ENCODE measurements around the gene PADI6. TPM values are rescaled to one million over a fixed set of nuclear protein-coding genes. Genes with fewer than 3 reads are reported as not detected.

PADI6 gene
- total and polyA plus RNA-seq, 2 of the 8 experiments (the other 6 are each of a cell fraction or from before 2014, with no cell fraction given): not detected

DNA sequence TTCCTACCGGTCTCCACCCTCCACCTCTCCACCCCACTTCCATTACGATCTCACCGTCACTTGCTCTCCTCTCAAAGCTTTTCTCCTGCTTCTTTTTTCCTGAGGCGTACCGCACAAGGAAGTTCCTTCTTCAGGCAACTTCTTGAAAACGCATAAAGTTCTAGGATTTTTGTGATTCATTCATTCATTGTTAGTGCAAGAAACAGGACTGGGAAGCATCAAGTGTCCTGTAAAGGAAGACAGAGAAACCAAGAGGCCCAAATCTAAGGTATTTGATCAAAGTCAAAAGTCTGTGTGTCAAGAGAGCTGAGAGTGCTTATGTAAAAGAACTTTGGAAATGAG is 68.8 kb downstream of the PADI6 start:
- peaks cover 14 to 28% (median 25%) of the 10 kb centered on the region in 4 experiments for H3K4me1 ChIP-seq (replicated peaks in 1 of 4; ENCODE audit: control insufficient read depth in 3 of 4, insufficient read depth in 4 of 4, low read length in 3 of 4)
- DNase-seq (ENCODE audit: low read depth in 1 of 2, low spot score in 2 of 2) (no peak), FAIRE-seq (no peak)
- peak overlapping the region; percentile 86 to 93 for H3K4me2 ChIP-seq (ENCODE audit: insufficient read depth in 1 of 2, low read depth in 2 of 2, low read length in 2 of 2)
- H3K56ac ChIP-seq (replicated peaks; ENCODE audit: insufficient read length, low read depth, low read length): no peak overlapping the region
- H3K27ac ChIP-seq (ENCODE audit: low read depth, low read length): no peak overlapping the region
- no peak overlapping the region for H3K4ac ChIP-seq (replicated peaks; ENCODE audit: insufficient read length, low read depth, low read length)
- H3K79me2 ChIP-seq (ENCODE audit: control insufficient read depth in 1 of 2, insufficient read depth in 2 of 2, low read length in 2 of 2): peaks cover 13 to 35% of the 10 kb centered on the region in 2 experiments
- H4K20me1 ChIP-seq (replicated peaks in 1 of 2; ENCODE audit: control insufficient read depth in 1 of 2, insufficient read depth in 2 of 2, low read length in 2 of 2): peaks cover 0 to 7% of the 10 kb centered on the region in 2 experiments
- TF ChIP-seq, protein P1, sequence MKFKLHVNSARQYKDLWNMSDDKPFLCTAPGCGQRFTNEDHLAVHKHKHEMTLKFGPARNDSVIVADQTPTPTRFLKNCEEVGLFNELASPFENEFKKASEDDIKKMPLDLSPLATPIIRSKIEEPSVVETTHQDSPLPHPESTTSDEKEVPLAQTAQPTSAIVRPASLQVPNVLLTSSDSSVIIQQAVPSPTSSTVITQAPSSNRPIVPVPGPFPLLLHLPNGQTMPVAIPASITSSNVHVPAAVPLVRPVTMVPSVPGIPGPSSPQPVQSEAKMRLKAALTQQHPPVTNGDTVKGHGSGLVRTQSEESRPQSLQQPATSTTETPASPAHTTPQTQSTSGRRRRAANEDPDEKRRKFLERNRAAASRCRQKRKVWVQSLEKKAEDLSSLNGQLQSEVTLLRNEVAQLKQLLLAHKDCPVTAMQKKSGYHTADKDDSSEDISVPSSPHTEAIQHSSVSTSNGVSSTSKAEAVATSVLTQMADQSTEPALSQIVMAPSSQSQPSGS (IDR thresholded peaks at IDR 0.05; ENCODE audit: low read length): no peak
- TF ChIP-seq CREB1 (IDR thresholded peaks at IDR 0.05): no peak
- no peak for TF ChIP-seq ASH2L (IDR thresholded peaks at IDR 0.05; ENCODE audit: low read length)
- TF ChIP-seq CHD2 (IDR thresholded peaks at IDR 0.05; ENCODE audit: low read length): no peak
- no peak for TF ChIP-seq RXRA (IDR thresholded peaks at IDR 0.05; ENCODE audit: insufficient read depth, low read depth, low read length)
- TF ChIP-seq POU5F1 (IDR thresholded peaks at IDR 0.05; ENCODE audit: low read depth, low read length): no peak
- TF ChIP-seq SIN3A (conservative IDR thresholded peaks at IDR 0.05 in 1 of 2, IDR thresholded peaks at IDR 0.05 in 1 of 2; ENCODE audit: low read depth in 1 of 2, low read length in 2 of 2): no peak
- no peak for TF ChIP-seq HDAC2 (IDR thresholded peaks at IDR 0.05; ENCODE audit: borderline replicate concordance in 1 of 2, low read depth in 2 of 2, low read length in 2 of 2)
- peaks cover 0 to 6% (median 4%) of the 10 kb centered on the region in 4 experiments; a peak in 4 of 7 replicates for H3K27me3 ChIP-seq (replicated peaks in 1 of 4; ENCODE audit: control insufficient read depth in 3 of 4, extremely low read depth in 1 of 4, insufficient read depth in 3 of 4, low read length in 3 of 4)
- H2AK5ac ChIP-seq (ENCODE audit: low read depth, low read length): peak overlapping the region; percentile 78; the same call in 1 of the 2 replicates
- peak overlapping the region in 1 of 4 experiments; percentile 44; a peak in 1 of 7 replicates for H3K9ac ChIP-seq (replicated peaks in 1 of 4; ENCODE audit: extremely low read depth in 1 of 4, low read depth in 3 of 4, low read length in 3 of 4)
- H2AFZ ChIP-seq (ENCODE audit: low read length): no peak overlapping the region
- peaks cover 0 to 24% (median 5%) of the 10 kb centered on the region in 4 experiments; a peak in 4 of 8 replicates for H3K36me3 ChIP-seq (ENCODE audit: control insufficient read depth in 2 of 4, insufficient read depth in 4 of 4, low read length in 3 of 4)
- H4K91ac ChIP-seq (replicated peaks; ENCODE audit: insufficient read length, low read length): peak overlapping the region; percentile 50
- 30% methylated on average over 6 of the region's 6 CpGs; no CpG with 5 or more reads in 1 of the 2 experiments for WGBS, 2 experiments (ENCODE audit: extremely low coverage in 1 of 2, insufficient coverage in 1 of 2, insufficient read length in 1 of 2, insufficient replicate concordance in 2 of 2, low coverage in 1 of 2, low lambda C conversion rate in 2 of 2, missing lambda C conversion rate in 1 of 2)
- H2BK15ac ChIP-seq (ENCODE audit: low read length): peak overlapping the region; percentile 83; the same call in 1 of the 2 replicates
- ChIA-PET CTCF (ENCODE audit: partially characterized antibody) (interaction anchor here (0.7 to 4.9 kb wide), 18 partner anchors 11 to 454 kb away, joined by 3 to 34 read pairs (median 6); no protein-coding TSS in a partner anchor), POLR2A (ENCODE audit: partially characterized antibody) (interaction anchor here (0.7 to 12.4 kb wide), 9 partner anchors 9 to 244 kb away, joined by 4 to 155 read pairs (median 20); no protein-coding TSS in a partner anchor)
- peak overlapping the region; percentile 93; the same call in 1 of the 2 replicates for H3K18ac ChIP-seq (ENCODE audit: extremely low read depth, low read length)
- H3K4me3 ChIP-seq (ENCODE audit: extremely low read depth in 1 of 4, insufficient read depth in 2 of 4, low read depth in 3 of 4, low read length in 4 of 4): peak overlapping the region; percentile 38 to 89 (median 78); a peak in 7 of 8 replicates
- H4K5ac ChIP-seq (ENCODE audit: insufficient read length, low read depth, low read length): no peak overlapping the region
- no peak overlapping the region for H3K14ac ChIP-seq (ENCODE audit: insufficient read length)
- H4K8ac ChIP-seq (ENCODE audit: extremely low read depth, insufficient read depth, low read length): no peak overlapping the region
- H2BK20ac ChIP-seq (ENCODE audit: low read length): peak overlapping the region; percentile 82
- H2BK120ac ChIP-seq (replicated peaks; ENCODE audit: low read depth, low read length): no peak overlapping the region
- H3K23ac ChIP-seq (ENCODE audit: insufficient read length): no peak overlapping the region
- peaks cover 18% of the 10 kb centered on the region for H3K23me2 ChIP-seq (ENCODE audit: low read depth, low read length)
- peaks cover 4% of the 10 kb centered on the region for H3K79me1 ChIP-seq (ENCODE audit: low read depth, low read length)
- H3K9me3 ChIP-seq (ENCODE audit: insufficient read depth in 2 of 2, low read depth in 1 of 2, low read length in 1 of 2): no peaks in the 10 kb centered on the region
- peak overlapping the region; percentile 91 for H2BK12ac ChIP-seq (ENCODE audit: low read depth, low read length)
- H2BK5ac ChIP-seq (ENCODE audit: low read depth, low read length): peak overlapping the region; percentile 81; the same call in 1 of the 2 replicates
